ENCODE results near the gene SLC22A5. TPM values are rescaled to one million over a fixed set of nuclear protein-coding genes. Genes with fewer than 3 reads are reported as not detected.
"Not testable (repeated sequence)": the region's sequence is repeated elsewhere in the genome, so short reads cannot be mapped to it uniquely, and the experiment has no call there.

Gene SLC22A5
- total and polyA plus RNA-seq, 2 of the 8 experiments (the other 6 are each of a cell fraction or from before 2014, with no cell fraction given) = 4.0 to 9.0 TPM

- not testable (repeated sequence) for H3K79me2 ChIP-seq (ENCODE audit: control insufficient read depth in 1 of 2, insufficient read depth in 2 of 2, low read length in 2 of 2); H2BK120ac ChIP-seq (replicated peaks; ENCODE audit: low read depth, low read length); FAIRE-seq; H3K27me3 ChIP-seq (replicated peaks in 1 of 4; ENCODE audit: control insufficient read depth in 3 of 4, extremely low read depth in 1 of 4, insufficient read depth in 3 of 4, low read length in 3 of 4); H3K79me1 ChIP-seq (ENCODE audit: low read depth, low read length); H4K8ac ChIP-seq (ENCODE audit: extremely low read depth, insufficient read depth, low read length); H2BK20ac ChIP-seq (ENCODE audit: low read length); H3K14ac ChIP-seq (ENCODE audit: insufficient read length); H3K18ac ChIP-seq (ENCODE audit: extremely low read depth, low read length); H4K5ac ChIP-seq (ENCODE audit: insufficient read length, low read depth, low read length); DNase-seq (ENCODE audit: low read depth in 1 of 2, low spot score in 2 of 2); H2AK5ac ChIP-seq (ENCODE audit: low read depth, low read length); H4K20me1 ChIP-seq (replicated peaks in 1 of 2; ENCODE audit: control insufficient read depth in 1 of 2, insufficient read depth in 2 of 2, low read length in 2 of 2); H3K23ac ChIP-seq (ENCODE audit: insufficient read length); H3K9ac ChIP-seq (replicated peaks in 1 of 4; ENCODE audit: extremely low read depth in 1 of 4, low read depth in 3 of 4, low read length in 3 of 4); H3K27ac ChIP-seq (ENCODE audit: low read depth, low read length); H3K23me2 ChIP-seq (ENCODE audit: low read depth, low read length); H3K4me1 ChIP-seq (replicated peaks in 1 of 4; ENCODE audit: control insufficient read depth in 3 of 4, insufficient read depth in 4 of 4, low read length in 3 of 4); H3K4ac ChIP-seq (replicated peaks; ENCODE audit: insufficient read length, low read depth, low read length); H4K91ac ChIP-seq (replicated peaks; ENCODE audit: insufficient read length, low read length); H3K56ac ChIP-seq (replicated peaks; ENCODE audit: insufficient read length, low read depth, low read length); H3K4me3 ChIP-seq (ENCODE audit: extremely low read depth in 1 of 4, insufficient read depth in 2 of 4, low read depth in 3 of 4, low read length in 4 of 4); H2AFZ ChIP-seq (ENCODE audit: low read length); H2BK5ac ChIP-seq (ENCODE audit: low read depth, low read length); H2BK15ac ChIP-seq (ENCODE audit: low read length); H3K36me3 ChIP-seq (ENCODE audit: control insufficient read depth in 2 of 4, insufficient read depth in 4 of 4, low read length in 3 of 4); H3K4me2 ChIP-seq (ENCODE audit: insufficient read depth in 1 of 2, low read depth in 2 of 2, low read length in 2 of 2); H3K9me3 ChIP-seq (ENCODE audit: insufficient read depth in 2 of 2, low read depth in 1 of 2, low read length in 1 of 2); H2BK12ac ChIP-seq (ENCODE audit: low read depth, low read length)
- WGBS, 2 experiments (ENCODE audit: extremely low coverage in 1 of 2, insufficient coverage in 1 of 2, insufficient read length in 1 of 2, insufficient replicate concordance in 2 of 2, low coverage in 1 of 2, low lambda C conversion rate in 2 of 2, missing lambda C conversion rate in 1 of 2) = 94% methylated on average over 7 of the region's 7 CpGs; no CpG with 5 or more reads in 1 of the 2 experiments
- CTCF ChIA-PET (ENCODE audit: partially characterized antibody) = interaction anchor here (1.2 to 6.0 kb wide), 4 partner anchors 12 to 85 kb away, joined by 3 to 98 read pairs (median 10); partner anchors contain the start of gene IRF1
- POLR2A ChIA-PET (ENCODE audit: partially characterized antibody) = interaction anchor here (1.0 kb wide), 1 partner anchor 74 kb away, joined by 7 read pairs; no protein-coding TSS in a partner anchor
Measured at GRCh38 chr5:132415516-132415915, 46.0 kb downstream of the SLC22A5 start.

Measured in H1 (cell line).